OCI-LY1 (cell line): ENCODE measurements around the gene ARMH1.

Source experiments
- EZH2 ChIP-seq: fragments of 200-600 bp; sonication (generic), shearing (Covaris generic); IDR thresholded peaks from 2 replicates; pipeline ENCODE4 v1.8.0; 2017; ENCODE audit warnings: borderline replicate concordance, mixed run types, mild to moderate bottlenecking, antibody characterized with exemption, low read length, moderate library complexity, mixed read lengths
- TF ChIP-seq, protein P1 (sequence below): fragments of 200-600 bp; sonication (generic), shearing (Covaris generic); IDR thresholded peaks from 2 replicates; pipeline ENCODE4 v1.5.1; 2017; ENCODE audit warnings: mild to moderate bottlenecking, antibody characterized with exemption, low read length, moderate library complexity, mixed read lengths

DNA sequence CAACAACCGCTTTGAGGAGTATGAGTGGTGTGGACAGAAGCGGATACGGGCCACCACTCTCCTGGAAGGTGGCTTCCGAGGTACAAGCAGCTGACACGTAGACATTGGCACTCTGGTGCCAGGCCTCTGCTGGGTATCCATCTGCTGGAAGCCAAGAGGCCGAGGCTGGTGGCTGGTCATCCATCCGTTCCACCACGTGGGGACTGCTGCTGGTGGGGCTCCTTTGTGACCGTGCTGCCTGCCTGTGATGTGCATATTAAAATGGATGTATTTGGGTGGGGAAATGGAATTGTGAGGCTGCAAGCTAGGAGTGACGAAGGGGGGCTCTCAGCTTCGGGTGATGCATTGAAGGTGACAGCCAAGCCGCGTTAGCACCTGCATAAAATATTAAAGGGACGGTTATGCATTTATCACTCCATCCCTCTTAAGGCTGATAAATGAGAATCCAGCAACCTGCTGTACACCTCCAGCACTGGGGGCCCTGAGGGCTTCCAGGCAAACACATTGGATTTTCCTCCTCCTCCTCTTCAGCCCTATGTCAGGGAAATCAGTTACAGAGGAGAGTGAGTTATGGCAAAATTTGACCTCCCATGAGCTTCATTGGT, 38.3 kb upstream of the ARMH1 start:
- TF ChIP-seq, protein P1, sequence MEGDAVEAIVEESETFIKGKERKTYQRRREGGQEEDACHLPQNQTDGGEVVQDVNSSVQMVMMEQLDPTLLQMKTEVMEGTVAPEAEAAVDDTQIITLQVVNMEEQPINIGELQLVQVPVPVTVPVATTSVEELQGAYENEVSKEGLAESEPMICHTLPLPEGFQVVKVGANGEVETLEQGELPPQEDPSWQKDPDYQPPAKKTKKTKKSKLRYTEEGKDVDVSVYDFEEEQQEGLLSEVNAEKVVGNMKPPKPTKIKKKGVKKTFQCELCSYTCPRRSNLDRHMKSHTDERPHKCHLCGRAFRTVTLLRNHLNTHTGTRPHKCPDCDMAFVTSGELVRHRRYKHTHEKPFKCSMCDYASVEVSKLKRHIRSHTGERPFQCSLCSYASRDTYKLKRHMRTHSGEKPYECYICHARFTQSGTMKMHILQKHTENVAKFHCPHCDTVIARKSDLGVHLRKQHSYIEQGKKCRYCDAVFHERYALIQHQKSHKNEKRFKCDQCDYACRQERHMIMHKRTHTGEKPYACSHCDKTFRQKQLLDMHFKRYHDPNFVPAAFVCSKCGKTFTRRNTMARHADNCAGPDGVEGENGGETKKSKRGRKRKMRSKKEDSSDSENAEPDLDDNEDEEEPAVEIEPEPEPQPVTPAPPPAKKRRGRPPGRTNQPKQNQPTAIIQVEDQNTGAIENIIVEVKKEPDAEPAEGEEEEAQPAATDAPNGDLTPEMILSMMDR = no peak
- no peak for TF ChIP-seq EZH2
